Activated T-cell treated with anti-CD3 and anti-CD28 coated beads for 4 hours (primary cell): Measurements from ENCODE around the gene CYP2W1.

Source experiments
- DNase-seq: peaks from one replicate; pipeline ENCODE4 v3.0.0-alpha.2; 2020

CYP2W1 gene

DNA sequence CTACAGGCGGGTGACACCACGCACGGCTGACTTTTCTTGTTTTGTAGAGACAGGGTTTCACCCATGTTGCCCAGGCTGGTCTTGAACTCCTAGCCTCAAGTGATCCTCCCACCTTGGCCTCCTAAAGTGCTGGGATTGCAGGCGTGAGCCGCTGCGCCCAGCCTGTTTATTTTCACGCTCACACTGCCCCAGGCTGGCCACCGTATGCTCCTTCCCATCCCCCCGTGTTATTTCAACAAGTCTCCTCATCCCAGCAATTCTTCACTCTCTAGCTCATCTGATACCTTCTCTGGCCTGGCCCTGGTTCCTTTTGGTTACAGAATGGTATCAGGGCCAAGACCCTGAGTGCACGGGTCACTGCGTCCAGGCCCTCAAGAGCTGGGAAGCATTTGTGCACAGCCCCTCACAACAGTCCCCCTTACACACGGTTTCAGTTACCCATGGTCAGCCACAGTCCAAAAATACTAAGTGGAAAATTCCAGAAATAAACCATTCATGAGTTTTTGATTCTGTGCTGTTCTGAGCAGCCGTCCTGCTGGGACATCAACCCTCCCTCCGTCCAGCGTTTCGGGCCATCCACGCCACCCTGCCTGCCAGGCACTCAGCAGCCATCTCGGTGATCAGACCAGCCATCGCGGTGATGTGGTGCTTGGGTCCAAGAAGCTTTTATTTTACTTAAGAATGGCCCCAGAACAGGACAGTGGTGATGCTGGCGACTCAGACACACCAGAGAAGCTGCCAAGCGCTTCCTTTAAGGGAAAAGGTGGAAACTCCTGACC lies 16.5 kb upstream of the CYP2W1 start:
- no peak for DNase-seq

DNA sequence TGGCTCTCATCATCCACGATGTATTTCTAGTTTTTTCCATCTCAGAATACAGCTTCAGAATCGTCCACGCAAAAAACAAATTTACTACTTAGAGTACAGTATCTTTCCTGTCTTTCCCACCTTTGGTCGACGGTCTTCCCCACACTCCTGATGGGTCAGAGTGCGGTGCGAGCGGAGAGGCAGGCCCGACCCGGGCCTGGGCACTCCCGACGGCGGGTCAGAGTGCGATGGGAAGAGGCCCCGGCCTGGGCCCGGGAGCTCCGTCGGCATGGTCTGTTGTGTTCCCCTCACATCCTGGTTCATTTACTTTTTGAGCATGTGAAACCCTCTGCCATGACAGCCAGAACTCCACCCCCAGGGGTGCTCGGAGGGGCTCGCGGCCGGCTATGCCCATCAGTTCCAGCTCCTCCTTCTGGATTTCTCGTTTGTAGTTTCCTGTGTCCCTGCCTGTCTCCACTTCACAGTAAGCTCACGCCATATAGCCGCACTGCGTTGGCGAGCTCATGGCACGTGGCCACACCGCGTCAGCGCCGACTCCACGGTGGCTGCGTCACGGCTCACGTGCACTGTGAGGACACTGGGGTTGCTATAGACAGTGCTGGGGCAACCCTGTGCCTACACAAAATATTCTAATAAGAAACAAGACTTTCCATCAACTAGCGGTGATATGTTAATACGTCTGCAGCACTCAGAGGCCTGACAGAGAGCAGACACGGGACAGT lies 15.5 kb upstream of the CYP2W1 start:
- no peak for DNase-seq

DNA sequence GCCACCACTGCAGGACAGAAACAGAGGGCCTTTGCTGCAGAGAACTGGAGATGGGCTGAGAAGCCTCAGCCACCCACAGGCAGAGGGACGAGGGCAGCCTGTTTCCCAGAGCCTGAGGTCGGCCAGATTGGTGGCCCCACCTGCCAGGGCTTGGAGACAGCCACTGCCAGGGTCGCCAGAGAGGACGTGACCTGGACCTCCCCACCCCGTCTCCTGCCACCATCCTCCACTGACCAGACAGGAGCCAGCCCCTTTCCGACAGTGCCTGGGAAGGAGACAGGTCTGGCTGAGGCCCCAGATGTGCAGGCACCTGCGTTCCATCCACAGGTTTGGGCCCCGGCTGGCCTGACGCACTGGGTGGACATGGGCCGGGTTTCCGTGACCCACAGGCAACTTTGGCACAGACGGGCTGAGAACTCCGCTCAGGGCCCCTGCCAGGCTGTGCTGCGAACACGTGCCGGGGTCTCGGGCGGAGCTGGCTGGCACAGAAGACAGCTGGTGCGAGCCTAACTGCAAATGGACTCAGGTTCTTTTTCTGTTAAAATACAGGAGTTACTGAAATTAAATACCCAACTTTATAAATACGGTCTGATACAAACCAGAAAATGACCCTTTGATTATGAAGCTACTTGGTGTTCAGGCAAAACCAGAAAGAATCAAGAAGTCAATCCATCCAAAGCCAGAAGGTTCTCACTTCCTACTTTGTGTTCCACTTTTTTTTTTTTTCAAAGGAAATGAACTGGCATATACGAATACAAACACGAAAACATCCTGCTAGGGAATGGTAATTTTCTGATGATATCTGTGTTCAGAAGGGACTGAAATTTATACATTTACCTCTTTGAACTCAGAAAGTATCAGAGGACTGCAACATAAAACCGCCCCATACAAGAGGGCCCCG lies 14.5 kb upstream of the CYP2W1 start:
- no peak for DNase-seq

DNA sequence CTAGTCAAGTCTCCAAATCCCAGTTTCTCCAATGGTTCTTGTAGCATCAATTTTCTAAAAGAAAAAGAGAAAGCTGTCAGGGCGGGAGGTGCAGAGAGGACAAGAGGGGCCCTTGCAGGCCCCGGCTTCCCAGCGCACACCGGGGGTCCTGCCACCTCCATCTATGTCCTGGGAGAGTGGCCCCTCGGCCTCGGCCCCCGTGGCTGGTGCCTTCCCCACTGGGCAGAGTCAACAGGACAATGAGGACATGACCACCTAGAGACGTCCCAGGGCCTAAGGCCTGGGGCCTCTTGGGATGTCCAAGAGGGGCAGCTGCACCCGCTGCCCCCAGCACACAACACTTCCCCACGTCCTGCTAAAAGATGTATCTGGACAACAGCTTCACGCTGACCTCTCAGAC lies 13.6 kb upstream of the CYP2W1 start:
- no peak for DNase-seq

DNA sequence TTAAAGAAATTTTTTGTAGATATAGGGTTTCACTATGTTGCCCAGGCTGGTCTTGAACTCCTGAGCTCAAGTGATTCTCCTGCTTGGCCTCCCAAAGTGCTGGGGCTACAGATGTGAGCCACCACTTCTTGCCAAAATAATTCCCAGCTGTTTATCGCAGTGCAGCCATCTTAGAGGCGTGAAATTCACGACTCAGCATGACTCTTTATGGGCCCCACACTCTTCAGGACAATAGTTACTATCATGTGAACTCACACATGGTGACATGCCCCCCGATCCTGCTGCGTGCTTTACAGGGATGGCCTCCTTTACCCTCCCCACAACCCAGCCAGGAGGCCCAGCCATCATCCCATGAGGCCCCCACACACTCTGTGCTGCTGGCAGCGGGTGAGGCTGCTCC lies 12.2 kb upstream of the CYP2W1 start:
- no peak for DNase-seq

DNA sequence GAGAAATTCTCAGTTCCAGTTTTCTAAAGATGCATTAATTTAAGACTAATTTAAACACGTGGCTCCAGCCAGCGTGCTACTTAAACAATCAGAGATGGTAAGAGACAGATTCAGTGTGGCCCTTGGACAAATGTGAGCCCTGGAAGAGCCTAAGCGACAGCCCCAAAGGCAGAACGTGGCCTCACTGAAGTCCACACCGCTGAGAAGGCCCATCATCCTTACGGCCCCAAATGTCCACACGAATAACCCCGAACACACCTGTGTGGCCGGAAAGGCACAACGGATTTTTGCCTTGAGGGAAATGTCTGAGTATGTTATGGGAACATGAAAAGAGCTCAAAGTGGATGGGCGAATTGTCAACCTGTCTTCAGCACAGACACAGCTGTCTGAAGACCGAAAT lies 10.9 kb upstream of the CYP2W1 start:
- DNase-seq, result no peak

DNA sequence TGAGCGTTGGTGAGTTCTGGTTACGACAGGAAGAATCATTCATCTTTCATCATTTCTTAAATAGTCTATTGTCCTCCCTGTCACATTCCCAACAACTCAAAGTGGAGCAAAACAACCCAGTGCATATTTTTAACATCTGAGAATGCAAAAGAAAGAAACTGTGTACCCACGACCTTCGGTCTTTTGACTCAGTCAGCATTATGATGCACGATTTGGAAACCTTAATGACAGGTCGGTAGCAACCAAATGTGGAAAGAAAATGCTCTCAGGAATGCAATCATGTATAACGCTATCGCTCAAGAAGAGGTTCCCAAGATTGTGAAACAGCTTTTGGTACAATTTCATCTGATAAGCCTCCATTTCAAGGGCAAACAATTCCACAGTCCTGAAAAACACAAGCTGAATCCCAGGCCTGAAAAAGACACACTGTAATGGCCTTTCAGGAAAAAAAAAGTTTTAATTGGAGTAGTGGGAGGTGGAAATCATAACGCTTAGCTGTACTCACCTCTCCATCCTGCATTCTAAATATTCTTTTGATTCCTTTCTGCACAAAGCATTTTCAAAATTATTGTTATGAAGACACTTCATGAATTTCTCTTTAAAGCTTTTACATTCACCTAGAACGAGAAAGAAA lies 10.2 kb upstream of the CYP2W1 start:
- DNase-seq, result no peak

DNA sequence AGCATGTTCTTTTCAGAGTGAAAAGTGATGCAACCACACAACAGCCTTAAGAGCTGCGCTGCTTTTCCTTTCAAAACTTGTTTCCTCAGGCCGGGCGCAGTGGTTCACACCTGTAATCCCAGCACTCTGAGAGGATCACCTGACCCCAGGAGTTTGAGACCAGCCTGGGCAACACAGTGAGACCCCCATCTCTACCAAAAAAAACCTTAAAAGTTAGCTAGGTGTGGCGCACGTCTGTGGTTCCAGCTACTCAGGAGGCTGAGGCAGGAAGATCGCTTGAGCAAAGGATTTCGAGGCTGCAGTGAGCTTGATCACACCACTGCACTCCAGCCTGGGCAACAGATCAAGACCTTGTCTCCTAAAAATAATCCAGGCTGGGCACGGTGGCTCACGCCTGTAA lies 9.7 kb upstream of the CYP2W1 start:
- no peak for DNase-seq

DNA sequence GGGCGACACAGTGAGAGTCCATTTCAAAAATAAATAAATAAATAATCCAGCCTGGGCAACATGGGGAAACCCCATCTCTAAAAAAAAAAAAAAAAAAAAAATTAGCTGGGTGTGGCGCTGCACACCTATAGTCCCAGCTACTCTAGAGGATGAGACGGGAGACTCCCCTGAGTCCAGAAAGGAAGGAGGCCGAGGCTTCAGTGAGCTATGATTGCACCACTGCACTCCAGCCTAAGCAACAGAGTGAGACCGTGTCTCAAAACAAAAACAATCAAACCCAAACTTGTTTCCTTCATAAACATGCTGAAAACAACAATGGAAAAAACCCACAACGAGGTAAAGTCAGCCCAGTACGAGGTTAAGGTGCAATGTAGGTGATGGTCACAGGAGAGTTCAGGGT lies 8.8 kb upstream of the CYP2W1 start:
- no peak for DNase-seq

DNA sequence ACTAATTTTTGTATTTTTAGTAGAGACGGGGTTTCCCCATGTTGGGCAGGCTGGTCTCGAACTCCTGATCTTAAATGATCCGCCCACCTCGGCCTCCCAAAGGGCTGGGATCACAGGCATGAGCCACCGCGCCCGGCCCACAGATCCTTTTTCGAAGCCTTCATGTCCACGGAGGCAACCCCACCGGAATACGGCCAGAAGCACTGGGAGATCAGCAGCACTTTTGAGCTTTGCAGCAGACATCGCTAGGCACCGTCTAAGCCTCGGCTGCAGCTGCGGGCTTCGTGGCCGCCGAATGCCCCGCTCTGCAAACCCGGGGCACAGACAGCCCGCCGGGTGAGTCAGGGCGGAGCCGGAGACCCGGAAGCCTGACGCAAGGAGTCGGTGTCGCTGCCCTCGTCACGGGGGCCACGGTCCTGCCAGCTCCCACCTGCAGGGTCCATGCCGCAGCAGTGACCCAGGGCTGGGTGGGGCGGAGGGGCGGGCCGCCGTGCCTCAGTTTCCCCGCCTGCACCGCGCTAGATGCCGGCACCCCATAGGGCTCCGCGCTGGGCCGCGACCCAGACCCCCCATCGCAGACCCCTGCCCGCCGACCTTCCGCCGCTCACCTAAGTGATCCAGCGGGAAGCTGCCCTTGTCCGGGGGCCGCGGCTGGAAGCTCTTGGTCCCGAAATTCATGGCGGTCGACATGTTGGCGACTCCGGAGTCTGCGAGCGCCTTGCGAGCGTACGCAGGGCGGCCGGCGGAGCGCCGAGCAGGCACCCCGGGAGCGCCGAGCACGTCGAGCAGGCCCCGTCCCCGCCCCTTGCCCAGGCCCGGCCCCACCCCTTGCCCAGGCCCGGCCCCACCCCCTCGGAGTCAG lies 7.9 kb upstream of the CYP2W1 start, which contains the start of gene COX19:
Gene COX19, minus strand, starts transcription at position 730 of the 862 bp plus-strand sequence. Its CDS starts 40 bp downstream, at position 690.
- DNase-seq, result peak; percentile 85

DNA sequence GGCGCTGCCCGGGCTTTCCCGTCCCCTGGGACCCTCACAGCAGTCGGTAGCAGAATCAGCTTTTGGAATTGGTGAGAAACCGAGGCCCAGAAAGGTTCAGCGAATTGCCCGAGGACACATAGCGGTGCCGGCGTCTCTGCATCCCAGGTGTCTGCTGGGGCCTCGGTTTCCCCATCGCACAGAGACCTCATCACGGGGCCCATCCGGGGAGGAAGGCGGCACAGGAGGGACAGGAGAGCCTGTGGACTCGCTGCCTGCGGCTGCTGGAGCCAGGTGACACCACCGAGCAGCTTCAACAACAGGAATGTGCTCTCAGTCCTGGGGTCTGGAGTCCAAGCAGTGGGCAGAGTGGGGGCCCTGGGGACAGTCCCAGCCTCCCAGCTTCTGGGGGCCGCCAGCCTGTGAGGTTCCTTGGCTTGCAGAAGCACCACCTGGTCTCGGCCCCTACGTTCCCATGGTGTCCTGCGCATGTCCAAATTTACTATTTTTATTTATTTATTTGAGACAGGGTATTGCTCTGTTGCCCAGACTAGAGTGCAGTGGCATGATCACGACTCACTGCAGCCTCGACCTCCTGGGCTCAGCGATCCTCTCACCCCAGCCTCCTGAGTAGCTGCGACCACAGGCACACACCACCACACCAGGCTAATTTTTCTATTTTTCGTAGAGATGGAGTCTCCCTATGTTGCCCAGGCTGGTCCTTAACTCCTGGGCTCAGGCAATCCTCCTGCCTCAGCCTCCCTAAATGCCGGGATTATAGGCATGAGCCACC lies 7.1 kb upstream of the CYP2W1 start:
- no peak for DNase-seq

DNA sequence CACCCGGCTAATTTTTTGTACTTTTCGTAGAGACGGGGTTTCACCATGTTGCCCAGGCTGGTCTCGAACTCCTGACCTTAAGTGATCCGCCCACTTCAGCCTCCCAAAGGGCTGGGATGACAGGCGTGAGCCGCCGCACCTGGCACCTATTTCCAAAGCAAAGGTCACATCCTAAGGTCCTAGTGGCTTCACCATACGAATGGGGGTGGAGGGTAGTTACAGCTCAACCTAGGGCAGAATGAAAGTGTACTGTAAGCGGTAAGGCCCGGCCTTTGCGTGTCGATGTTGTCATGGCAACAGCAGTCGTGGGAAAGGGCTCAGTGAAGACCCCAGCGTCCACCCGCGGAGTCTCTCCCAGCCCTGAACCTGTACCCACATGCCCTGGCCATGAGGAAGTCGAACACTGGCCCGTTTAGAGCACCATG lies 6.1 kb upstream of the CYP2W1 start:
- DNase-seq, result no peak

DNA sequence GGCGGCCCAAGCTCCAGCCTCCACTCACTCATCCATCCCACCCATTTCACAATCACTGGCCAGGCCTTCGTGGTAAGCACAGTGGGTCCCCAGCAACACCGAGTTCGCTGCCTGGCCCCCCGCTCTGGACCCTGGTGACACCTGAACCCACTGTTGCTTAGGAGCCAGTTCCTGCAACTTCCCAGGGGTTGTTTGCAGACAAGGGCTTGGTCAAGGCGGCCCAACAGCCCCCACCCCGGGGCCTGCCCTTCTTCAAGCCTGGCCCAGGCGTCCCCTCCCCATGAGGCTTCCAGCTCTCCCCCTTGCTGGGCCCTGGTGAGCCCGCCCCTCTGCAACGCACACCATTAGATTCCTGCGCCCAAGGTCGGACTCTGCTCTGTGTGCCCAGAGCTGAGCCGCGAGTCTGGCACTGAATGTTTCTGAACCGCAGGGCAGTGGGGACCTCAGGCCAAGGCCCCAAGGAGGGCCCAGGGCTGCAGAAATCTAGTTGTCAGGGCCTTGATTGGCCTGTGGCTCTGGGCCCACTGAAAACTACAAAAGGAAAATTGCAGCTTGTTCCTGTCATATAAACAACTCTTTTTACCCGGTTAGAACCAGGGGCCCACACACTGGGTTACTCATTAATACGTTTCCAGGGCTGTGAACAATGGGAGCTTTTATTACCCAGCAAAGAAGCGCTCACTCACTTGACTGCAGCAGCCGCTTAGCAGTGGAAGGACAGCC lies 5.5 kb upstream of the CYP2W1 start:
- DNase-seq, result no peak

DNA sequence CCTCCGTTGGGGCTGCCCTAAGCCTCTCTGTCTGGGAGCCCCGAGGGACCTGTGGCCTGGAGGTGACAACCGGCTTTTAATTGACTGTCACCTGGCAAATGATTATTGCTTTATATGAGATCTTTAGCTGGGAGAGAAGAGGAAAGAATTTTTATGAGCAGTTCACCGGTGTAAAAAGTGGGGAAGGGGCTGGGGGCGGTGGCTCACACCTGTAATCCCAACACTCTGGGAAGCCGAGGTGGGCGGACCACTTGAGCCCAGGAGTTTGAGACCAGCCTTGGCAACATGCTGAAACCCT lies 5.0 kb upstream of the CYP2W1 start:
- DNase-seq, result no peak

DNA sequence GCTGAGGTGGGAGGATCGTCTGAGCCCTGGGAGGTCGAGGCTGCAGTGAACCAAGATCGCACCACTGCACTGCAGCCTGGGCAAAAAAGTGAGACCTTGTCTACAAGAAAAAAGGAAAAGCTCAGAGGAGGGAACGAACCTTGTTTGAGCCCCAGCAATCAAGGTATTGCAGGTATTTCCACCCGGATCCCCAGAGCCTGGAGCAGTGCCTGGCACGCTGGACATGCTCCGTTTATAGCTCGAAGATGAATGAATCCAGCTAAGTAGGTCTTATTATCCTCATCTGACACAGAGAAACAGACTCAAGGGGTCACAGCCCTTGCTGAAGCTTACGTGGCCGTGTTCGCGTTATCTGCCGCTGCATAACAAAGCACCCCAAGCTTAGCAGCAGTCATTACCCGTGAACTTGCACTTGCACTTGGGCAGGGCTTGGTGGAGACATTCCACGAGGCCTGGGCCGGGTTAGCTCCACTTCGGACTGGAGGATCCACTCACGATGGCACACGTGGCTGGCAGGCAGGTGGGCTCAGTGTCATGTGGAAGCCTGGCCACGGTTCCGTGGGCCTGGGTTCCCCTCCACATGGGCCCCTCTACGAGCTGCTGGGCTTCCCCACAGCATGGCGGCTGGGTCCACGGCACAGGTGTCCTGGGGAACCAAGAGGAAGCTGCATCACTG lies 4.4 kb upstream of the CYP2W1 start:
- no peak for DNase-seq

DNA sequence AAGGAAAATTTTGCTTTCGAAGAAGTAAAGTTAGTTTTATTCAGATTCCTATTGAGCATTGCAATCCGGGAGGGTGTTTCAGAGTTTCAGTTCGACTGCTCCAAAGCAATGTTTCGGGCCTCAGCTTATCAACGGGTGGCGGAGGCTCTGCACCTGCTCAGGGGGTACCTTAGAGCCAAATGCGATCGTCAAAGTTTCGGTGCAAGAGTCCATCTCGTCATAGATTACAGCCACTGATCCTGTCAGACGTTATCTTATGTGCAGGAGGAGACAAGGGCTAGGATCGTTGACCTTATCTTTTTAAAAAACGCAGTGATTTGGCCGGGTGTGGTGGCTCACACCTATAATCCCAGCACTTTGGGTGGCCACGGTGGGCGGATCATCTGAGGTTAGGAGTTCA lies 3.8 kb upstream of the CYP2W1 start:
- DNase-seq, result no peak

DNA sequence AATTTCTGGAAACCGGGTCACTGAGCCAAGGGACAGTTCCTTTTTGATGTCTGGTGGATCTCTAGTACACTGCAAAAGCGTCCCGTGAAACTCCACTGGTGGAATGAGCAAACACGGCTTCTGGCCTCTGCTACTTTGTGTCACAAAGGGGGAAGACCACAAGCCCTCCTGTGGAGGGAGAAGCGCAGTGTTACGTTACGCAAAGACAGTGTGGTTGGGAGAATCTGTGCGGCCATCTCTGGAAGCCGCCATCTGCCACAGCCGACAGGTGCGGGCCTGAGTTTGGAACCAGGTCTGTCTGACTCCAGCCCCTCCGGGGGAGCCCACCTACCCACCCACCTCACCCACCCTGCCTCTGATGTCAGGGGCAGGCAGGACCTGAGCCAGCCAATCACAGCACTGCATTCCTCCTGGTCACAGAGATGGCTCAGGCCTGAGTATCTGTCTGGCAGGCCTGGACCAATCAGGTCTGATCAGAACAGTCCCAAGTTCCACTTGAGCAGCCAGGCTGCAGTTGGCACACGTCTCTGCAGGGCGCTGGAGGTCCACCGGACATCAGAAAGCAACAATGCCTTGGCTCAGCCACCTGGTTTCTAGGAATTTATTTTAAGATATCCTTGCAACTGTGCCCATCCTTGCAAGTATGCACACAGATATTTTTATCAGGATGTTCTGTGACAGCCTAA lies 3.0 kb upstream of the CYP2W1 start:
- DNase-seq, result no peak

DNA sequence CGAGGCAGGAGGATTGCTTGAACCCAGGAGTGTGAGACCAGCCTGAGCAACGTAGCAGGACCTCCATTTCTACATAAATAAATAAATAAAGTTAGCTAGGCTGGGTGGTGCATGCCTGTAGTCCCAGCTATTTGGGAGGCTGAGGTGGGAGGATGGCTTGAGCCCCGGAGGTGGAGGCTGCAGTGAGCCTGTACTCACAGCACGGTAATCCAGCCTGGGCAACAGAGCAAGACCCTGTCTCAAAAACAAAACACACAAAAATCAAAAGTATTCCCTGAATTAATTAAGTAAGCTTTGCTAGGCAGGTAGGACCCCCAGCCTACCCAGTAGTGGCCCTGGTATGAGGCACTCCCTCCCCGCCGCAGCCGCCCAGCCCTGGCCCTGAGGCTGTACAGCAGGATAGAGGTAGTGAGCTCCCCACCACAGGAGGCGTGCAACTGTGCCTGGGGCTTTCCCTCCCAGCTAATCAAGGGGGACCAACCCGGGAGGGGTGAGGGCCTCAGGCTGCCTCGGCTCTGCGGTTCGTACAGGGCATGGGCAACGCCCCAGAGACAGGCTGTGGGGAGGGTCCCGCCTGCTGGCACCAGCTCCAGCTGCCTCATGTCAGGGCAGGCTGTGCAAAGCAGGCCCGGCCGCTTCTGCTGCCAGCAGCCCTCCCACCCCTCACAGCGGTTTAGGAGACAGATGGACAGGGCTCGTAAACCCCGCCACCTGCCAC lies 1.0 kb upstream of the CYP2W1 start:
- no peak for DNase-seq

DNA sequence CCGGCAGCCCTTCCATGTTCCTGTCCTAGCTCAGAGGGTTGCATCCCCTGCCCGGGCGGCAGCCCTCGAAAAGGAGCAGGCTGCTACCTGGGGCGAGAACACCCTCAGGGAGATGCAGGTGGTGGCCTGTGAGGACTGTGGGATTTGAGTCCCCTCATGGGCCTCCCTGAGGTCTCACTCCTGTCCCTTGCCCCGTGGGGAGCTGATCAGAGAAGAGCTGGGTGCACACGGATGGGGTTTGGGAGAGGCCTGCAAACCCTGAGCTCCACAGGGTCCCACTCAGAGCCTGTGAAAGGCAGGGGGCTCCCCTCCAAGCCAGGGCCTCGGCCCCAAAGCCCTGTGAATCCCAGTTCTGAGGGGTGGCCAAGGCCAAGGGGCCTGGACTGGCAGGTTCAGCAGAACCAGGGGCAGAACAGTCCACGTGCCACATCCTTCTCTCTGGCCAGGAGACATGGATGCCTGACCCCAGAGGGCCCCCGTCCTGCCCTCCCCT lies 424 bp upstream of the CYP2W1 start:
- no peak for DNase-seq
